Activated CD4-positive, alpha-beta T cell treated with anti-CD3 and anti-CD28 coated beads, Interleukin-2, amount 50 U/mL, for 4 hours (primary cell): ENCODE measurements around the gene ITIH5.
"Not testable (repeated sequence)": the region's sequence is repeated elsewhere in the genome, so short reads cannot be mapped to it uniquely, and the experiment has no call there.

Source experiments
- DNase-seq, 2 experiments: peaks; one replicate each; pipeline ENCODE4 v3.0.0-alpha.2; 2020

ITIH5 gene

GRCh38 chr10:7687228-7687907 lies 20.6 kb upstream of the ITIH5 start:
- peak; percentile 70 for DNase-seq

DNA sequence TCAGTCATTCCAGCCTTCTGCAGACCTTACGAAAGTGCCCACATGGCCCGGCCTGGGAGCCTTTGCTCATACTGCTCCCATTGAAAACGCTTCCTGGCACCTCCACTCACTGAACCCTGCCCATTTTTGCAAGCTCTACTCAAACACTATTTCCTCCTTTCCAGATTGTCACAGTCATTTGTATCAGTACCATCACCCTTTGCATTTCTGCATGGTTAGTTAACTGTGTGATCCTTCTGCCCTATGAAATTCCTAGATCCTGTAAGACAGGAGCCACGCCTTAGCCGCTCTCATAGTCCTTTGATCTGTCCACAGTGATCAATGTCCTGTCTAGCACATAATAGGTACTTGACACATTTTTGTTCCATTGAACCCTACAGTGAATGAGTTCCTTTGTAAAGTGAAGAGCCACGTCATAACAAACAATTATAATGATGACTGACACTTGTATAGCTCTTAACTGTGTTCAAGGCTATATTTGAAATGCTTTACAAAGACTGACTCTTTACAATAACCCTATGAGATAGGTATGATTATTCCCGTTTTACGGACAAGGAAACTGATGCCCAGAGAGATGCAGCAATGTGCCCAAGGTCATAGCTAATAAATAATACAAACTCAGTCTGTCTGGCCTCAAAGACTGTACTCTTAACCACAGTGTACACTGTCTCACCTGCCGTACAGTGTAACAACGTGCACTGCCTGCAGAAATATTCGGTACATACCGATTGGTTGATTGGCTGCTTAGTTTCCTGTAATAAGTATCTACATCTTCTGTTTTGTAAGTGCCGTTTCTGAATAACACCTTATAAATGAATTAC lies 19.8 kb upstream of the ITIH5 start:
- DNase-seq, result no peak

GRCh38 chr10:7680078-7680477 lies 13.3 kb upstream of the ITIH5 start:
- DNase-seq, result not testable (repeated sequence)

- no peak for DNase-seq
These were observed 12.5 kb upstream of the ITIH5 start for GRCh38 chr10:7679256-7679655.

GRCh38 chr10:7672341-7673134 lies 5.8 kb upstream of the ITIH5 start:
- DNase-seq, result no peak

GRCh38 chr10:7670157-7670556 lies 3.4 kb upstream of the ITIH5 start:
- DNase-seq, result no peak

- DNase-seq, result peak; percentile 5
These were observed 736 bp upstream of the ITIH5 start for GRCh38 chr10:7667262-7668141.

DNA sequence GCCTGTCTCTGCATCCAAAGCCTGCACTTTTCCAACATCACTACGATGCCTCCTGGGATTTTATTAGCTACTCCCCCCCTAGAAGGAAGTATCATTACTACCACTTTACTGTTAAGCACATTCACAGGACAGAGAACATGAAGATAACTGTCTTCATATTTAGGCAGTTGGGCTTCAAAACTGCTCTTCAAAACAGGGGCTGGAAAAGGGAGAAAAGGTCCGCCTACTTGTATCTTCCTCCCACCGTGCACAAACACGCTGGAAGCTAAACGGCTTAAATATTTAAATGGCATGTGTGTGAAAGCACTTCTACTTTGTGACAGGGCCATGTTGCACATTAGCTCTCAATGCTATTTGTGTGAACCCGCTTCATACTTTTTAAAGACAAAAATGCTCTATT lies 999 bp downstream of the ITIH5 start:
- DNase-seq, result no peak

DNA sequence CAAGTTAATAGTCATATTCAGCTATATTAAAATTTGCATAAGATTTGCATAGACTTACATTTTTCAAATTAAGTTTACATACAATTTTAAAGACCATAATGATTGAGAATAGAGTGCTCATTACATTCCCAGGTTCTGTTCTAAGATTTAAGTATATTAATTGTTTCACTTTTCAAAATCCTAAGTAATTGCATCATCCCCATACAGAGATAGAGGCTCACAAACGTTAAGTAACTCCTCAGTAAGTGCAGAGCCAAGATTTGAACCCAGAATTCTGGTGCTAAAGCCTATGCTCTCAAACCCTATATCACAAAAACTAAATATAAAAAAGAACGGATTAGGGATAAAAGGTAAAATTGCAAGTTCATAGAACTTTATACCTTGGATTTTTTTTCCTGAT lies 2.1 kb downstream of the ITIH5 start:
- no peak for DNase-seq

DNA sequence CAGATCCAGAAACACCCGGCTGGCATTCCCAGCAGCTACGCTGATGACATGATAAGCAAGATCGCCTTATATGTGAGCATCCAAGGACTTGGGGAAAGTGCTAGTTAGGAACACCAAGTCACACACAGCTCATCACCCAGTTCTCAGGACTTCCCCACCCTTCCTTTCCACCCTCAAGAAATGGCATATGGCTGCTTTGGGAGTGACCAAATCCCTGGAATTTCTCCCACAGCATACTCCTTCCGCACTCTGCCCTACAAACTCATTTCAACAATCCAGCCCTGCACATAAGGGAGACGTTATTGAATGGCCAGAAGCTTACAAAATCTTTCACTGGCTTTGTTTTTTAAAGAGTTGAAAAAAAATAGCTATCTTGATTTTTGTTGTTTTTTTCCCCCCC lies 4.2 kb downstream of the ITIH5 start:
- no peak for DNase-seq

DNA sequence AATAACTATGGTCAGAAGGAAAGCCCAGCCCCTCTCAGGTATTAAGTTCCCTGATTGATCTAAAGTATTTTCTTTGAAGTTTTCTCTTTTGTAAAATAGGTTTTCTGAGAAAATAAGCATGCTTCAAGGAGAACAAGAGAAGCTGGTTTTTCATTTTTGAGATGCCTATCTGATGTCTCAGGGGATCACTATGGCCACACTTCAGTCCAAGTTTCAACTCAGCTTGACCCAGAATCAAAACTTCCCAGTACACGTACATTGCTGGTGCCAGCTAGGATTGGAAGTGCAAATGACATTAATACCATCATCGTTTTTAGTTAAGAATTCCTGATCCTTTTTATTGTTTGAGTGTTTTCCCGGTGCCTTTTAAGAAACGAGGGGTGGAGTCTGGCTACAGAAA lies 7.2 kb downstream of the ITIH5 start:
- no peak for DNase-seq

DNA sequence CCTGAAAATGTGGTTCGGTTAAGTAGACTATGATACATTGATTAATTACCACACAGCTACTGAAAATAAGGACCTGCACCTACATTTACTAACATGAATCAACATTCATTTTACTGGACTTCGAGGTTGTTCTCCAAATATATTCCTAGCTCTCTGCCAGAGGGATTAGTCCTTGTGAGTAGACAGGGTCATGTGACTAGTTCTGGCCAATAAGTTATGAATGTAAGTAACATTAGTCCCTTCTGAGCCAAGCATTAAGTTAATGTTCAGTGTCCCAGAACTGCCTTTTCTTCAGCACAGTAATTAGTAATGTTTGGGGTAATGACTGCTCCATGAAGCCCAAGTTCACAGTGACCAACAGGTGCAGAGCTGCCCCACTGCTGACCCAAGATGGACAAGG lies 9.2 kb downstream of the ITIH5 start:
- DNase-seq, result no peak

- DNase-seq, result not testable (repeated sequence)
These were observed 9.7 kb downstream of the ITIH5 start for GRCh38 chr10:7657079-7657478.

DNA sequence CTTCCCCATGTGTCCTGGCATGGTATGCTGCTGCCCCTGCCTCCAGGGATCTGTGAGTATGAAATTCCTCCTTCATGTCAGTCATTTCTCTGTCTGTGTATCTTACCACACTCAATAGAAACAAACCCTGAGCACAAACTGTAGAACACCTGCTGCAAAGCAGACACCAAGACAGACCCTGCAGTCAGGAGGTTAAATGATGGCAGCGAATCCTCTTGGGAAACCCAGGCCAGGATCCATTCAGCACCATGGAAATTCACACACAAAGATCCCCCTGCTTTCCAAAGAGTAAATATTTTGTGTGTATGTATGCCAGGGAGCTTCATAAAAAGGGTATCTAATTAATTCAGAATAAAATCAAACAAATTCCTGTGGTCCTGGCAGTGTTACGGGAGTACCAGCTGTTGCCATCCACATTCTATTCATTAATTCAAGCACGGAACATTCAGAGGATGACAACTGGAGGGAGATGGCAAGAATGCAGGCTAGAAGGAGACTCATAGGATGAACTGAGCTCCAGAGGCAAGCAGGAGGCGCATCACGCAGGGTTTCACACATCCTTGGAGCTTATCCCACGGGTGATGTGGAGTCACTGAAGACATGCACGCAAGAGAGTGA lies 14.8 kb downstream of the ITIH5 start:
- no peak for DNase-seq

DNA sequence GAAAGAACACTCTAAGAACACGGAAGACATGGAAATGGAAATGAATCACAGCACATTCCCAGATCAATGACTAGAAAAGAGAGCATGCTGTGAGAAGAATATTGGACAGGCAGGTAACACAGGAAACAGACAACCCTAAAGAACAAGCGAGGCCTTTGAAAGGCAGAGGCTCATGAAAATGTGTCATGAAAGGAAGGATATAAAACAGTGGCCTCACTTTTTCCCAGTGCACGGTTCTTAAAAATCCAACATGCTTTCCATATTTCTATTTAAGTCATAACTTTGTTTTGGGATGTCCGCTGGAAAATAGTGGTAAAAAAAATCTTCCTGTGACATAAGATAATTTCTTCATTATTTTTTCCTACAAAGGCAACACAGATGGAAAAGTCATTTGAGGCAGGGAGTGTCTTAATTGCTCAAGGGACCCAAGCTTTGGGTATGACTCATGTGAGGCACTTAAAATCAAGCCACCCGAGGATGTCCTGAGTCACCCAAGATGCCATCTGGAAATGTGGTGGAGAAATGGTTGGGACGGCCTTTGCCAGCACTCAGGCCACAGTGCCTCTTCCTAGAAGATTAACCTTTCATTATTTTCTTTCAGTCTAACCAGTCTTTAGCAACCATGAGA lies 17.0 kb downstream of the ITIH5 start:
- no peak for DNase-seq

- no peak for DNase-seq
These were observed 19.6 kb downstream of the ITIH5 start for GRCh38 chr10:7647062-7647664.

- DNase-seq, result no peak
These were observed 24.2 kb downstream of the ITIH5 start for GRCh38 chr10:7642491-7643011.

DNA sequence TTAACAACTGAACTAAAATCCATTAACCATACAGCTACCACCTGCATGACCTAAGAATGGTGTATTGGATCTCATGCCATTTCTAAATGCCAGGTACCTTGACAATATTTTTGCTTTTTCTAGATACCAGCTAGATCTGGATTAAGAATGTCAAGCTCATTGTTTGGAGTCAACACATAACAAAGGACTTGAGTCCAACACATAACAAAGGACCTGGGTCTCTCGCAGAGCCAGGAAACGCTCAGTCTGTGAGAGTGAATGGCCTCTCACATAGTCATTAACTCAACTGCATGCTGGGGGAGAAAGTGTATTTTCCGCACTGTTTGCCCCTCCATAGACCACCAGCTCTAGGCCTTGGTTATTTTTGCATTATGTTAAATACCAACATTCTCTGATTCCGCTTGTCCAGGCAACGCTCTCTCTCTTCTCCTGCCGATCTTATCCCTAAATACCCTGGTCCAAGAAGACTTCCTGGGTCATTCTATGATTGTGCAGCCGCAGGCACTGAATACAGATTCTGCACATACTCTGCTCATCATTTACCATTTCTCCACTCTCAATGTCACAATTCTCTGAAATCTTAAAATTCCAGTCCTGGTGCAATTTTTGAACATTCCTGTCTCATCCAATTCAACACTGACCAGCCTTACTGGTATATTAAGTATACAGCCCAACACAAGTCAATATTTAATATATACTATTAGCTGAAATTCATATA lies 31.2 kb downstream of the ITIH5 start:
- DNase-seq, result no peak

- no peak for DNase-seq
These were observed 32.4 kb downstream of the ITIH5 start for GRCh38 chr10:7634142-7634894.

GRCh38 chr10:7626283-7626682 lies 40.5 kb downstream of the ITIH5 start:
- no peak for DNase-seq
